HepG2 (cell line): Measurements from ENCODE around the gene CMYA5. TPM values are rescaled to one million over a fixed set of nuclear protein-coding genes. Genes with fewer than 3 reads are reported as not detected.

Experiments used
- ATF2 ChIP-seq: sonication (generic); formaldehyde crosslinking; IDR thresholded peaks from 2 replicates; pipeline ENCODE4 v1.4.0; 2020; ENCODE audit warnings: missing genetic modification reagents
- CEBPZ ChIP-seq: IDR thresholded peaks from 2 replicates; pipeline ENCODE4 v1.6.1; 2012; ENCODE audit warnings: low read length, improper control_type of control experiment
- E2F2 ChIP-seq: sonication (generic); formaldehyde crosslinking; IDR thresholded peaks from 2 replicates; pipeline ENCODE4 v1.4.0; 2020; ENCODE audit warnings: missing genetic modification reagents, borderline replicate concordance
- ESRRA ChIP-seq: sonication (generic); formaldehyde crosslinking; IDR thresholded peaks from 2 replicates; pipeline ENCODE4 v1.5.1; 2020; ENCODE audit warnings: mild to moderate bottlenecking, low read depth, missing genetic modification reagents
- ISX ChIP-seq: sonication (generic); formaldehyde crosslinking; conservative IDR thresholded peaks from 2 replicates; pipeline ENCODE4 v1.5.0; 2020; ENCODE audit warnings: missing genetic modification reagents
- KLF12 ChIP-seq: sonication (generic); formaldehyde crosslinking; IDR thresholded peaks from 2 replicates; pipeline ENCODE4 v1.4.0; 2020; ENCODE audit warnings: missing genetic modification reagents, borderline replicate concordance
- PAXIP1 ChIP-seq: sonication (generic); formaldehyde crosslinking; conservative IDR thresholded peaks from 2 replicates; pipeline ENCODE4 v1.4.0; 2020; ENCODE audit warnings: mild to moderate bottlenecking, missing genetic modification reagents, moderate library complexity
- PCBP1 ChIP-seq: fragments of 200-400 bp; formaldehyde crosslinking; IDR thresholded peaks from 2 replicates; pipeline ENCODE4 v1.6.1; 2017; ENCODE audit warnings: mild to moderate bottlenecking, low read depth, low read length, borderline replicate concordance
- SALL1 ChIP-seq: sonication (generic); formaldehyde crosslinking; IDR thresholded peaks from 2 replicates; pipeline ENCODE4 v1.8.0; 2022; ENCODE audit warnings: mild to moderate bottlenecking, missing genetic modification reagents
- ZBTB3 ChIP-seq: sonication (generic); formaldehyde crosslinking; IDR thresholded peaks from 2 replicates; pipeline ENCODE4 v1.4.0; 2020; ENCODE audit warnings: low read depth, mild to moderate bottlenecking, moderate library complexity, missing genetic modification reagents, borderline replicate concordance
- ZFAT ChIP-seq: sonication (generic); formaldehyde crosslinking; conservative IDR thresholded peaks from 2 replicates; pipeline ENCODE4 v1.8.1; 2023; ENCODE audit warnings: missing genetic modification reagents, inconsistent platforms
- ZNF136 ChIP-seq: sonication (generic); formaldehyde crosslinking; IDR thresholded peaks from 2 replicates; pipeline ENCODE4 v1.8.1; 2022; ENCODE audit warnings: low read depth, mild to moderate bottlenecking, moderate library complexity, missing genetic modification reagents
- ZNF605 ChIP-seq: sonication (generic); formaldehyde crosslinking; IDR thresholded peaks from 2 replicates; pipeline ENCODE4 v1.8.0; 2022; ENCODE audit warnings: mild to moderate bottlenecking, missing genetic modification reagents
- ZNF770 ChIP-seq: sonication (generic); formaldehyde crosslinking; IDR thresholded peaks from 2 replicates; pipeline ENCODE4 v1.5.0; 2020; ENCODE audit warnings: mild to moderate bottlenecking, missing genetic modification reagents
- ZNF878 ChIP-seq: sonication (generic); formaldehyde crosslinking; IDR thresholded peaks from 2 replicates; pipeline ENCODE4 v1.8.1; 2023; ENCODE audit warnings: mild to moderate bottlenecking, missing genetic modification reagents, moderate library complexity
- ZSCAN22 ChIP-seq: sonication (generic); formaldehyde crosslinking; IDR thresholded peaks from 2 replicates; pipeline ENCODE4 v1.4.0; 2020; ENCODE audit warnings: mild to moderate bottlenecking, missing genetic modification reagents
- ZSCAN9 ChIP-seq: IDR thresholded peaks from 2 replicates; pipeline ENCODE4 v1.6.1; 2016; ENCODE audit warnings: borderline replicate concordance
- polyA plus RNA-seq, 8 experiments: library from polyadenylated mRNA; depleted of rRNA in 3 of 8; stranded (reverse) in 7 of 8; unstranded in 1 of 8; fragments of >200 nt; fragmentation: Illumina TruSeq in 4 of 8; extraction: Trizol in 4 of 8; gene quantifications; 2 replicates each; pipeline versions ENCODE4 v1.2.1 to v1.2.3, GENCODE V29; 2011 to 2016; ENCODE audit warnings: low read depth in 4 of 8, missing spikeins in 1 of 8, mixed read lengths in 1 of 8; ENCODE audit not compliant: insufficient read depth in 1 of 8
- total RNA-seq, 5 experiments: library from RNA; depleted of rRNA; stranded (reverse); fragments of >200 nt; fragmentation: Illumina TruSeq; extraction: Trizol; gene quantifications; 2 replicates each; pipeline ENCODE4 v1.2.3, GENCODE V29; 2016; ENCODE audit warnings: low read depth in 1 of 5

CMYA5 gene
- total and polyA plus RNA-seq, 2 of the 13 experiments (the other 11 are each of a cell fraction or from before 2014, with no cell fraction given) = 0.13 to 0.51 TPM

- TF ChIP-seq ISX (CRISPR knock-in tag) (no peak), ZSCAN9 (CRISPR knock-in tag) (0 out of 2 replicates have a peak, but pooled peaks have one; percentile 31), ZFAT (CRISPR knock-in tag) (no peak), KLF12 (CRISPR knock-in tag) (no peak), ZSCAN22 (no peak), E2F2 (CRISPR knock-in tag) (no peak), ATF2 (CRISPR knock-in tag) (no peak), ZNF605 (no peak), PCBP1 (no peak), SALL1 (CRISPR knock-in tag) (peak; percentile 62; the same call in 1 of the 2 replicates), ZNF136 (CRISPR knock-in tag) (no peak), ZBTB3 (CRISPR knock-in tag) (no peak), ESRRA (CRISPR knock-in tag) (no peak), CEBPZ (no peak), PAXIP1 (CRISPR knock-in tag) (0 out of 2 replicates have a peak, but pooled peaks have one; percentile 13), ZNF770 (CRISPR knock-in tag) (no peak), ZNF878 (no peak)
Observed at GRCh38 chr5:79774171-79774854, 84.7 kb downstream of the CMYA5 start (continued).
